GM12873 (cell line): Measurements from ENCODE around the gene HOXA3.

Experiments used
- CTCF ChIP-seq: IDR thresholded peaks from 2 replicates; pipeline ENCODE4 v1.5.1; 2012; ENCODE audit warnings: low read depth, mild to moderate bottlenecking, moderate library complexity, low read length, control low read depth; ENCODE audit not compliant: insufficient read depth; ENCODE audit errors: missing control alignments

The HOXA3 gene

DNA sequence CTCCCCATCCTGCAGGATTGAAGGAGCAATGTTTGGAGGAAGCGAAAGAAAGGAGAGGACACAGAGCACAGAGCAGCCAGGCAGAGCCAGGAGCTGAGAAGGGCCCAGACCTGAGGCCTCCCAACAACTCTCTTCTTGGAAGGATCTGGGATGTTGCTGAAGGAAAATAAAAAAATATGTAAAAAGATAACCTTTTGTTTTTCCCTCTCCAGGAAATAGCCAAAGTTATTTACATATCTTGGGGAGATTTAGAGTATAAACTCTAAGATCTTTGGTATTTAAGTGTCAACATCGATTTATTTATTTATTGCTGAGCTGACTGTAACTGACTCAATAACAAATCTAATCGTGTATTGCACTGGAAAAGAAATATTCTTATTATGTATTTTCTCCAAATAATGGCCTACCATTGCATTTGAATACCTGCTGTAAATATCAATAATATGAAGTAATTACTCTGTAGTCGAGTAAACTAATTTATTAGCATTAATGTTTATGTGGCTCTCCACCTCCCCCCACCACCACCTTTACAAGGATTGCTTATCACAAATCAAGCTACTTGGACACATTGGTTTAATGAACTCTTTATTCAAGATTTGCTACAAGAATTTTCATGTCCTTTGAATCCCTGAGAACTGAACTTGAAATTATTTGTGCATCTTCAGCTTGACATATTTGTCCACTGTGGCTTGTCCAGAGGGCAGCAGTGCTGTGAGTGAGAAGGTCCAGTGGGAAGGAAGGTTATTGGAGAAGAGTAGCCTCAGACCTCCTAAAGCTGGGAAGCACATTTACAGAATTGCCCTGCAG is 34.5 kb upstream of the HOXA3 start:
- TF ChIP-seq CTCF, result no peak

DNA sequence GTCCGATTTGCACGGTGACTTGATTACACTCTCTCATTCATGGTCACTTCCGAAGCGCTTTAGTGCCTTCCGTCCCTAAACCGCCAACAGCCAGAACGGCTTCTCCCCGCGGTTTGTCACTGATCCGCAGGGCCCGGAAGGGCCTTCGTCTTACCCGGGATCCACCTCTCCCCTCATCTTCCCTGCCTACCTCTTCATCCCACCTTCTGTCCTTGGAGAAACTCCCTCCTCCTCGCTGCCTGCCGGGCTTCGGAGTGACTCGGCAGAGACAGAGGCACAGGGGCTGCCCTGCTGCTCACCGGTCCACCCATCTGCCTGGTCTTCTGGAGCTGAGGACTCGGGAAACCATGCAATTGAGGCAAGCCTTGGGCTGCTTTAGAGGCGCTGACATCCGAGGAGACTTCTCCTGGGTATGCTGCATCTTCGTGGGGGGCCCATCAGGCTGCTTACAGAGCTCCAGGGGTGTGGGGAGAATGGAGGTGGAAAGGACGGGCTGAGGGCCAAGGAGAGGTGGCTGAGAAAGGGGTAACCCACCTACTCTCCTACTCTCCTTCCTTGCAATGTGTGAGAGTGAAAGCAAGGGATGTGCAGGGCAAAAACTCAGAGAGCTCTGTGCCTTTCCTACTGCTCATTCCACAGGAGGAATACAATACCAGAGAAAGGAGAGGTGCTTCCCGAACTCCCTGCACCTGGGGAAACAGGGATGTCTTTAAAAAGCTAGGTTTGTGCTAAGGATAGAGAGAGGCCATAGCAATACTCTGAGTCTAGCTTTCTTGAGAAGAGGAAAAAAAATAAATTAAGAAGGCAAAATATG is 33.7 kb upstream of the HOXA3 start:
- no peak for TF ChIP-seq CTCF

GRCh38 chr7:27185013-27185853 is 32.9 kb upstream of the HOXA3 start, which contains the start of gene HOXA11:
Gene HOXA11 (minus strand): TSS chr7:27185232. CDS start chr7:27185144, 88 bp downstream.
- no peak for TF ChIP-seq CTCF

DNA sequence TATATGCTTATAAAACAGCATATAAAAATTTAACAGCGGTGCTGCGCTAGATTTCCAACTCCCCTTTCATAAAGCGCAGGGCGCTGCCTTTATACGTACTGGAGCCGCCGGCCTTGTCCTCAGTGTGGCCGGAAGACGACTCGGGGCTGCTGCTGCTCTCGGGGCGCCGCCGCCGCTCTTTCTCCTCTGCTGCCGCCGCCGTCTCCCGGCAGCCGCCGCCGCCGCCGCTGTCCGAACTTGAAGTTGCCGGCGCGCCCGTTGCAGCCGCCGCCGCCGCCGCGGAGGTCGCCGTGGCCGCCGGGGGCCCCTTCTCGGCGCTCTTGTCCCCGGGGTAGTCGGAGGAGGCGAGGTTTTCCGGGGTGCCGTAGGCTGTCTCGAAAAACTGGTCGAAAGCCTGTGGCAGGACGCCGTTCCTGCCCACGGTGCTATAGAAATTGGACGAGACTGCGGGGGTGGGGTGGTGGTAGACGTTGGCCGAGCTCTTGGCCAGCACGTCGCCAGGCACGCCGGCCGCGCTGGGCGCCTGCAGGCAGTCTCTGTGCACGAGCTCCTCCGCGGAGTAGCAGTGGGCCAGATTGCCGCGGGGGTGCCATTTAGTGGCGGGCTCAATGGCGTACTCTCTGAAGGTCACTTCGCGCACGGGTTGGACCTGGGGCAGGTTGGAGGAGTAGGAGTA is 32.1 kb upstream of the HOXA3 start:
- no peak for TF ChIP-seq CTCF

DNA sequence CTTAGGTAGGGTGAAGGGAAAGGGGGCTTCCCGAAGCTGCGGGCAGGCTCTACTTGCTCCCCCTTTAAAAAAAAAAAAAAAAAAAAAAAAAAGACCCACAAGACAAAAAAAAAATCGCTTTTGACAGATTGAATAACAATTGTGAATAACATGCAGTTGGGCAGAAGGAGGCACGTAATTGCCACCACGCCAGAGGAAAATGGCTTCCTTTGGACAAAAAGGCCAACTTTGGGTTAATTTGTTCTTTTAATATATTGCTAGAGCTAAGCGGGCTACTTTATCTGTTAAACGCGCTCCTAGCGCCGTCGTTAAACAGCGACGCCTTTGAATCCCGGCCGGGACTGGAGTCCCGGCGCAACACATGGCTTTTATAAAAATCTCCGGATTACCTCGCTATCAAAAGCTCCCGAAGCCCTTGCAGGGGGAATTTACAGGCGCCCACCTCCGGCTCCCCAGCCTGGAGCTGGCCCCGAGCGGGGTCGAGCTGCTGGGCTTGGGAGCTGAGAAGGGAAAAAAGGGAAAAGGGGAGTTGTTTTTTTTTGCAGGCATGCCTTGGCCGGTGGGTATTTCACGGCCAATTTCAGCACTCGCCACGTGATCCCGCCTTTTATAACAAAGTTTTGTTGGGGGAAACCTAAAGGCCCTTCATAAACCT is 31.4 kb upstream of the HOXA3 start:
- TF ChIP-seq CTCF, result no peak

DNA sequence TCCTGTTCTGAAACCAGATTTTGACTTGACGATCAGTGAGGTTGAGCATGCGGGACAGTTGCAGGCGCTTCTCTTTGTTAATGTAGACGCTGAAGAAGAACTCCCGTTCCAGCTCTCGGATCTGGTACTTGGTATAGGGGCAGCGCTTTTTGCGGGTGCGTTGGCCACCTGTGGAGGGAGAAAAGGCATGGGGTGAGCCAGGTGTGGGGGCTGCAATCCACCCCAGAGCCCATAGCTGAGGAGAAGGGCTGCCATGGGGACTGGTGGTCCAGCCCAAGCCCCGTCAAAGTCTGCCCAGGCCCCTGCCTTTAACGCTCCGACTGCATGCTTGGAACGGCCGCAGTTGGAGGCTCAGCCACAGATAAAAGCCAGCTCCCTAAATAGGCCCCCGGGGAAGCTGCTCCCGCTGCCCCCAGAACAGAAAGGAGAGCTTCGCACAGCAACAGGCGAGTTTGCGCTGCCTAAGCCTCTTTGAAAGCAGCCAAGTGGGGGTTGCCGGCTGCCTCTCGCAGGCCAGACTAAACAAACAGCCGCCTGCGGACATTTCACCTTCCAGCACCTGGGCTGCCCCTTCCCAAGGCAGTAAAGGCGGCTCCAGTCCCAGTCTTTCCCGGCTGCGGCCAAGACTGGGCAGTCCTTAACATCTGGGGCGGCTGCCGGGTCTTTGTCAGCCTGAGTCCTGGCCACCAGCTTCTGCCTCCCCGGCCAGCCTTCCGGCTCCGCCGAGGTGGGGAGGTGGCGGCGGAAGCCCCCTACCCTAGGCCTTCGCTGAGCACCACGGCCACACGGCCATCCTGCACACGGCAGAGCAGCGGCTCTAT is 30.7 kb upstream of the HOXA3 start:
- no peak for TF ChIP-seq CTCF
